K562 (cell line): ENCODE results near the gene TAS1R3. TPM values are rescaled to one million over a fixed set of nuclear protein-coding genes. Genes with fewer than 3 reads are reported as not detected.

Experiments used
- CHD2 ChIP-seq: IDR thresholded peaks from 2 replicates; pipeline ENCODE4 v1.6.1; 2011; ENCODE audit warnings: low read depth, low read length
- MAZ ChIP-seq, 2 experiments: fragments of 450-650 bp in 1 of 2; sonication (generic) in 1 of 2; formaldehyde crosslinking; IDR thresholded peaks in 1 of 2; conservative IDR thresholded peaks in 1 of 2; 2 replicates each; pipeline versions ENCODE4 v1.4.0 to v1.5.0; 2020; ENCODE audit warnings: mild to moderate bottlenecking in 1 of 2, missing genetic modification reagents in 1 of 2
- RUNX1 ChIP-seq: sonication (generic); IDR thresholded peaks from 2 replicates; pipeline ENCODE4 v1.6.1; 2016; ENCODE audit warnings: antibody characterized with exemption, low read depth
- STAT6 ChIP-seq: sonication (generic); formaldehyde crosslinking; IDR thresholded peaks from 2 replicates; pipeline ENCODE4 v1.8.1; 2023; ENCODE audit warnings: mild to moderate bottlenecking, missing genetic modification reagents
- TAF15 ChIP-seq: fragments of 200-400 bp; formaldehyde crosslinking; IDR thresholded peaks from 2 replicates; pipeline ENCODE4 v1.6.1; 2017; ENCODE audit warnings: mild to moderate bottlenecking, low read depth, low read length, moderate library complexity
- TEAD1 ChIP-seq, 2 experiments: fragments of 450-650 bp in 1 of 2; sonication (generic) in 1 of 2; formaldehyde crosslinking; IDR thresholded peaks; 2 replicates each; pipeline versions ENCODE4 v1.4.0 to v1.8.0; 2020 to 2022; ENCODE audit warnings: mild to moderate bottlenecking in 2 of 2, missing genetic modification reagents in 1 of 2
- TEAD4 ChIP-seq, 2 experiments: sonication (generic) in 1 of 2; formaldehyde crosslinking in 1 of 2; IDR thresholded peaks; 2 replicates each; pipeline versions ENCODE4 v1.6.1 to v1.8.0; 2012 to 2022; ENCODE audit warnings: borderline replicate concordance in 1 of 2, inconsistent platforms in 1 of 2, low read length in 1 of 2, mild to moderate bottlenecking in 1 of 2, missing genetic modification reagents in 1 of 2
- USF1 ChIP-seq: sonication (generic); formaldehyde crosslinking; IDR thresholded peaks from 2 replicates; pipeline ENCODE4 v1.9.0; 2022; ENCODE audit warnings: mild to moderate bottlenecking, missing genetic modification reagents
- ZC3H4 ChIP-seq: sonication (generic); formaldehyde crosslinking; IDR thresholded peaks from 2 replicates; pipeline ENCODE4 v1.9.0; 2021; ENCODE audit warnings: missing genetic modification reagents, borderline replicate concordance
- ZNF184 ChIP-seq: sonication (generic); formaldehyde crosslinking; IDR thresholded peaks from 2 replicates; pipeline ENCODE4 v1.5.0; 2020; ENCODE audit warnings: missing genetic modification reagents
- ZNF212 ChIP-seq: fragments of 450-650 bp; formaldehyde crosslinking; IDR thresholded peaks from 2 replicates; pipeline ENCODE4 v1.4.0; 2020; ENCODE audit warnings: mild to moderate bottlenecking
- ZNF232 ChIP-seq: sonication (generic); formaldehyde crosslinking; IDR thresholded peaks from 2 replicates; pipeline ENCODE4 v1.8.0; 2022; ENCODE audit warnings: mild to moderate bottlenecking, missing genetic modification reagents
- ZSCAN29 ChIP-seq: fragments of 450-650 bp; IDR thresholded peaks from 2 replicates; pipeline ENCODE4 v1.6.1; 2017
- polyA plus RNA-seq, 8 experiments: library from polyadenylated mRNA; depleted of rRNA in 4 of 8; stranded (reverse) in 5 of 8; unstranded in 3 of 8; fragments of >200 nt; fragmentation: Nextera tagmentation in 2 of 8; fragmentation: Illumina TruSeq in 1 of 8; extraction: Ambion mirVana in 2 of 8; extraction: Trizol in 1 of 8; gene quantifications; 2 replicates each; pipeline versions ENCODE4 v1.2.1 to v1.2.3, GENCODE V29; 2011 to 2014; ENCODE audit warnings: inconsistent platforms in 1 of 8, missing spikeins in 1 of 8
- total RNA-seq, 7 experiments: library from RNA; depleted of rRNA in 6 of 7; stranded (reverse); fragments of >200 nt in 6 of 7; fragmentation: Illumina TruSeq in 2 of 7; extraction: Trizol in 2 of 7; gene quantifications; 2 replicates each; pipeline versions ENCODE4 v1.2.1 to v1.2.3, GENCODE V29; 2011 to 2021; ENCODE audit warnings: low replicate concordance in 1 of 7
- TF ChIP-seq, protein P1 (sequence below): fragments of 250-450 bp; sonication (Bioruptor Pico); IDR thresholded peaks from 2 replicates; pipeline ENCODE4 v1.6.1; 2021; ENCODE audit warnings: mild to moderate bottlenecking
- TF ChIP-seq, protein P2 (sequence below): fragments of 250-450 bp; sonication (Bioruptor Pico); IDR thresholded peaks from 2 replicates; pipeline ENCODE4 v1.8.0; 2021; ENCODE audit warnings: borderline replicate concordance, mild to moderate bottlenecking, moderate library complexity; ENCODE audit not compliant: poor library complexity, severe bottlenecking

The TAS1R3 gene
- total and polyA plus RNA-seq, 9 of the 15 experiments (the other 6 are each of a cell fraction or from before 2014, with no cell fraction given), result 0.07 to 0.13 TPM; not detected in 7

DNA sequence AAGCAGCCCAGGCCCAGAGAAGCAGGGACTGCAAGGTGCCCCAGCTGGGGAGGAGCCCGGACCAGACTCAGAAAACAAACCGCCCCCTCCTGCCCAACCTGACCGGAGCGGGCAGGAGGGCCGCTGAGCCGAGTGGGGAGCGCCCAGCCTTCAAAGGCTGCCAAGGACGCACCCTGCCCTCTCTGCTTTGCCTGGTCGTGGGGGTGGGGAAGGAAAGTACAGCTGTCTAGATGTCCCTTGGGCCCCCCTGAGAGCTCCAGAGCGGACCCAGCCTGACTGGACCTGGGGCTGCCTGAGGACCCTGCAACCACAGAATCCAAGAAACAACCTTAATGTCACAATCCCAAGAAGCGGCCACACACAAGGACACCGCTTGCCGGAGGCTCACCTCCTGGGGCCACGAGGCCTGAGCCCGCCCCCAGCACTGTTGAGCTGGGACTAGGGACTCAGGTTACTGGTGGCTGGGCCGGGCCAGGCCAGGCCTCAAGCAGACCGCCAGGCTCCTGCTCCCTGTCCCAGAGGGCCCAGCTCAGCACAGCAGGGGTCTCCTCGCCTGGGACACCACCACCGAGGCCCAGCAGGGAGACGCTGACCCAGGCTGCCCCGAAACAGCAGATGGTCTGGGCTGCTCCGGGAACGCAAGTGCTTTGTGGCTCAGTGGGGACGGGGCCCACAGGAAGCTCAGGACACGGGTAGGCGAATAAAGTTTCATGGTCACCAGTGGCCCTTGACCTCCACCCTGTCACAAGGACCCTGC is 16.8 kb downstream of the TAS1R3 start (continued):
- TF ChIP-seq STAT6 (CRISPR knock-in tag) (no peak), MAZ (CRISPR knock-in tag; conservative IDR thresholded peaks at IDR 0.05 in 1 of 2, IDR thresholded peaks at IDR 0.05 in 1 of 2) (peak in 1 of 2 experiments; percentile 66; a peak in 2 of 4 replicates), ZSCAN29 (no peak), CHD2 (no peak), ZNF232 (CRISPR knock-in tag) (no peak), TAF15 (no peak), ZNF212 (CRISPR knock-in tag) (no peak), TEAD1 (CRISPR knock-in tag; IDR thresholded peaks at IDR 0.05) (0 out of 4 replicates have a peak, but pooled peaks of 1 of the 2 experiments have one; percentile 48), USF1 (CRISPR knock-in tag) (no peak; the same call in 1 of the 2 replicates), RUNX1 (0 out of 2 replicates have a peak, but pooled peaks have one; percentile 41), TEAD4 (IDR thresholded peaks at IDR 0.05; ENCODE audit: low read length) (no peak), TEAD4 (CRISPR knock-in tag; IDR thresholded peaks at IDR 0.05; ENCODE audit: borderline replicate concordance) (0 out of 2 replicates have a peak, but pooled peaks have one; percentile 43), ZNF184 (CRISPR knock-in tag) (no peak), ZC3H4 (peak; percentile 54; the same call in 1 of the 2 replicates)
- TF ChIP-seq, protein P1, sequence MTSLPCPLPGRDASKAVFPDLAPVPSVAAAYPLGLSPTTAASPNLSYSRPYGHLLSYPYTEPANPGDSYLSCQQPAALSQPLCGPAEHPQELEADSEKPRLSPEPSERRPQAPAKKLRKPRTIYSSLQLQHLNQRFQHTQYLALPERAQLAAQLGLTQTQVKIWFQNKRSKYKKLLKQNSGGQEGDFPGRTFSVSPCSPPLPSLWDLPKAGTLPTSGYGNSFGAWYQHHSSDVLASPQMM (CRISPR knock-in tag), result no peak
- TF ChIP-seq, protein P2, sequence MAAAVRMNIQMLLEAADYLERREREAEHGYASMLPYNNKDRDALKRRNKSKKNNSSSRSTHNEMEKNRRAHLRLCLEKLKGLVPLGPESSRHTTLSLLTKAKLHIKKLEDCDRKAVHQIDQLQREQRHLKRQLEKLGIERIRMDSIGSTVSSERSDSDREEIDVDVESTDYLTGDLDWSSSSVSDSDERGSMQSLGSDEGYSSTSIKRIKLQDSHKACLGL (CRISPR knock-in tag), result no peak
